Upper lobe of right lung (tissue), 1 donor: Measurements from ENCODE around the gene RNF31. TPM values are rescaled to one million over a fixed set of nuclear protein-coding genes. Genes with fewer than 3 reads are reported as not detected.
A peak's percentile ranks its signal among the peaks of the same experiment; 100 is the strongest.

ENCODE experiments used
- ATAC-seq: fragments of 200-7000 bp; cut with Tn5 transposase; one replicate; pipeline ENCODE4 v1.9.1; 2020; ENCODE audit warnings: mild to moderate bottlenecking, moderate library complexity
- DNase-seq: peaks from one replicate; pipeline ENCODE4 v3.0.0-alpha.2; 2020
- H3K27ac ChIP-seq: fragments of 200-600 bp; one replicate; pipeline ENCODE4 v1.8.0; 2022
- H3K27me3 ChIP-seq: fragments of 200-600 bp; one replicate; pipeline ENCODE4 v1.8.0; 2022; ENCODE audit warnings: mild to moderate bottlenecking
- H3K36me3 ChIP-seq: fragments of 200-600 bp; one replicate; pipeline ENCODE4 v1.8.0; 2022
- H3K4me1 ChIP-seq: fragments of 200-600 bp; one replicate; pipeline ENCODE4 v1.8.0; 2022
- H3K4me3 ChIP-seq: fragments of 200-600 bp; one replicate; pipeline ENCODE4 v1.8.0; 2022; ENCODE audit warnings: mild to moderate bottlenecking
- H3K9me3 ChIP-seq: fragments of 200-600 bp; one replicate; pipeline ENCODE4 v1.8.0; 2022
- CTCF ChIP-seq: fragments of 200-600 bp; IDR thresholded peaks from one replicate; pipeline ENCODE4 v1.8.0; 2022; ENCODE audit warnings: antibody characterized with exemption
- intact Hi-C: fragments of 100-400 bp; cut with DNase I; formaldehyde crosslinking; loops from one replicate; pipeline ENCODE4 v1.11.0; 2022
- long read RNA-seq: library from polyadenylated mRNA; unstranded; transcript quantifications from one replicate; pipeline ENCODE4 v2.0.0, GENCODE V29; 2021
- total RNA-seq: library from RNA; stranded (reverse); fragmentation: NEBNext Ultra II Directional; extraction: Animal tissue kit (Norgen Biotek cat#: 25700); gene quantifications from one replicate; pipeline ENCODE4 v1.2.1, GENCODE V29; 2021
- donor health status: DM: no; HTN: yes; CAD: no; lungs with severe emphysema.

RNF31 gene
- 52.3 TPM for total RNA-seq
- long read RNA-seq, transcript RNF31-201 (21 exons, 3,627 nt), result major isoform, 17 of 51 reads
- long read RNA-seq, partial matches to known transcripts, result 18 of 51 reads
- long read RNA-seq, other reads (novel, unspliced or antisense), result 13 of 51 reads

- ATAC-seq, result peak; percentile 94
- H3K27me3 ChIP-seq, result no peaks in the 10 kb centered on the region
- H3K4me1 ChIP-seq, result peaks cover 23% of the 10 kb centered on the region
- DNase-seq, result peak; percentile 98
- peaks cover 50% of the 10 kb centered on the region for H3K36me3 ChIP-seq
- H3K4me3 ChIP-seq, result peak within 1 kb of the TSS; percentile 76
- peak within 1 kb of the TSS; percentile 87 for H3K27ac ChIP-seq
- intact Hi-C loops, result no loop called here
- TF ChIP-seq CTCF, result no peak
- H3K9me3 ChIP-seq, result no peaks in the 10 kb centered on the region
These were observed at the start of gene RNF31 for GRCh38 chr14:24146978-24147760. RNF31 (plus strand) TSS chr14:24147498; CDS start chr14:24147699, 201 bp downstream.

- peaks cover 15% of the 10 kb centered on the region for H3K4me1 ChIP-seq
- no peak overlapping the region for H3K4me3 ChIP-seq
- no peaks in the 10 kb centered on the region for H3K9me3 ChIP-seq
- DNase-seq, result peak; percentile 57
- no peak for ATAC-seq
- peaks cover 35% of the 10 kb centered on the region for H3K36me3 ChIP-seq
- no peaks in the 10 kb centered on the region for H3K27me3 ChIP-seq
- H3K27ac ChIP-seq, result no peak overlapping the region
- intact Hi-C loops, result no loop called here
- no peak for TF ChIP-seq CTCF
These were observed 48.9 kb upstream of the RNF31 start for GRCh38 chr14:24098229-24098926.

- Histone ChIP-seq H3K9me3 (no peaks in the 10 kb centered on the region), H3K4me3 (no peak overlapping the region), H3K4me1 (peaks cover 10% of the 10 kb centered on the region), H3K27me3 (no peaks in the 10 kb centered on the region), H3K36me3 (peaks cover 35% of the 10 kb centered on the region), H3K27ac (no peak overlapping the region)
- TF ChIP-seq CTCF, result no peak
- ATAC-seq (no peak), DNase-seq (peak; percentile 63)
- intact Hi-C loops, result no loop called here
These were observed 48.1 kb upstream of the RNF31 start for GRCh38 chr14:24098927-24099813.

DNA sequence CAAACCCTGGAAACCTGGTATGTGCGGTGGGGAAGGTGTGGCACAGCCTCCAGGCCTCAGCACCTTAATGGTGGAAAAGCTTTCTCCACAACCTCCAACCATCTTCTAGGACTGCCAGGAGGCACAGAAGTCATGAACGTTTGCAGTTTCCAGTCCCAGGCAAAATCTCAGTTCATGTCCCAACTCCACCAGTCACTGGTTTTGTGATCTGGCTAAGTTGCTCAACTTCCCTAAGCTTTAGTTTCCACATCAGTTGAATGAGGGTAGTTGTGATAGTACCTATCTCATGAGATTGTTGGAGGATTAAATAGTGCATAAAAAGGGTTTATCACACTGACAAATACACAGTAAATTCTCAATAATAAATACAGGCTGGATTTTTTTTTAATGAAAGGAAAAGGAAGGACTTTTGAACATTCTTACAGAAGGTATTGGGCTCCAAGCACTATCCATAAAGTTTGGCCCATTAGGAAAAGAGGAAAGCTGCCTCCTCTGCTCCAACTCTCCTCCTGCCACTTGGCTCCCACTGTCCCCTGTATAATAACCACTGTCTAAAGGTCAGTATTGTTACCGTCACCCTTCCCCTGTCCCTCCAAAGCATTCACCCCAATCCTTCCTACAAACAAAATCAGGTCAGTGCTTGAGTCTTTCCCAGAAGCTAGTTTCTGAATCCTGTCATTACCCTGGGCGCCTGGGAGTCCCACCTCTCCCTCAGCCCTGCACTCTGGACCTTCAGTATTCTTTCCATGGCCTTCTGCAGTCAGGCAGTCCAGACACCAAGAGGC lies 46.9 kb upstream of the RNF31 start:
- peaks cover 5% of the 10 kb centered on the region for H3K4me1 ChIP-seq
- no peak overlapping the region for H3K4me3 ChIP-seq
- ATAC-seq (no peak), DNase-seq (no peak)
- H3K9me3 ChIP-seq, result no peaks in the 10 kb centered on the region
- no peak for TF ChIP-seq CTCF
- no peak overlapping the region for H3K27ac ChIP-seq
- peaks cover 35% of the 10 kb centered on the region for H3K36me3 ChIP-seq
- no peaks in the 10 kb centered on the region for H3K27me3 ChIP-seq
- intact Hi-C loops, result loop anchor here (10.0 kb wide), 1 partner anchor 46 kb away; the partner anchor contains the start of gene CARMIL3
